ENCODE results near the gene NT5E. TPM values are rescaled to one million over a fixed set of nuclear protein-coding genes. Genes with fewer than 3 reads are reported as not detected.

NT5E gene
- total RNA-seq, 1 donor from 2014 or later = 0.29 TPM

GRCh38 chr6:85436411-85436810 lies 13.5 kb upstream of the NT5E start:
- TF ChIP-seq CTCF (IDR thresholded peaks at IDR 0.05; ENCODE audit: partially characterized antibody, unreplicated experiment) = no peak
- peaks cover 2% of the 10 kb centered on the region for H3K9me3 Mint-ChIP-seq (ENCODE audit: unreplicated experiment)
- no peaks in the 10 kb centered on the region for H3K4me1 Mint-ChIP-seq (ENCODE audit: low read depth, unreplicated experiment)
- no peak overlapping the region for H3K4me3 Mint-ChIP-seq (ENCODE audit: unreplicated experiment)
- DNase-seq = no peak
- H3K27me3 Mint-ChIP-seq (ENCODE audit: unreplicated experiment) = peaks cover 2% of the 10 kb centered on the region
- no peak overlapping the region for H3K27ac Mint-ChIP-seq (ENCODE audit: unreplicated experiment)
- peaks cover 5% of the 10 kb centered on the region for H3K36me3 Mint-ChIP-seq (ENCODE audit: unreplicated experiment)

DNA sequence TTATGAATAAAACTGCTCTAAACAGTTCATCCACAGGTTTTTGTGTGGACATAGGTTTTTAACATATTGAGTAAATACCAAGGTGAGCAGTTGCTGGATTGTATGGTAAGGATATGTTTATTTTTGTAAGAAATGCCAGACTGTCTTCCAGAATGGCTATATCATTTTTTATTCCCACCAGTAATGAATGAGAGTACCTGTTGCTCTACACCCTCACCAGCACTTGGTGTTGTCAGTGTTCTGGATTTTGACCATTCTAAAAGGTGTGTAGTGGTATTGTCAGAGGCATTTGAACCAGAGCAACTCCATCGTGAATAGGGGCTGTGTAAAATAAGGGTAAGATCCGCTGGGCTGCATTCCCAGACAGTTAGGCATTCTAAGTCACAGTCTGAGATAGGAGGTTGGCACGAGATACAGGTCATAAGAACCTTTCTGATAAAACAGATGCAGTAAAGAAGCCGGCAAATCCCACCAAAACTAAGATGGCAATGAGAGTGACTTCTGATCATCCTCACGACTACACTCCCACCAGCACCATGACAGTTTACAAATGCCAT lies 12.9 kb upstream of the NT5E start:
- TF ChIP-seq CTCF (IDR thresholded peaks at IDR 0.05; ENCODE audit: partially characterized antibody, unreplicated experiment) = no peak
- H3K27me3 Mint-ChIP-seq (ENCODE audit: unreplicated experiment) = peaks cover 2% of the 10 kb centered on the region
- H3K36me3 Mint-ChIP-seq (ENCODE audit: unreplicated experiment) = peaks cover 5% of the 10 kb centered on the region
- H3K27ac Mint-ChIP-seq (ENCODE audit: unreplicated experiment) = no peak overlapping the region
- H3K4me1 Mint-ChIP-seq (ENCODE audit: low read depth, unreplicated experiment) = no peaks in the 10 kb centered on the region
- no peak overlapping the region for H3K4me3 Mint-ChIP-seq (ENCODE audit: unreplicated experiment)
- no peak for DNase-seq
- H3K9me3 Mint-ChIP-seq (ENCODE audit: unreplicated experiment) = peaks cover 2% of the 10 kb centered on the region

- no peak overlapping the region for H3K4me3 Mint-ChIP-seq (ENCODE audit: unreplicated experiment)
- no peaks in the 10 kb centered on the region for H3K36me3 Mint-ChIP-seq (ENCODE audit: unreplicated experiment)
- H3K9me3 Mint-ChIP-seq (ENCODE audit: unreplicated experiment) = no peaks in the 10 kb centered on the region
- H3K4me1 Mint-ChIP-seq (ENCODE audit: low read depth, unreplicated experiment) = no peaks in the 10 kb centered on the region
- H3K27ac Mint-ChIP-seq (ENCODE audit: unreplicated experiment) = no peak overlapping the region
- no peak for DNase-seq
- peaks cover 5% of the 10 kb centered on the region for H3K27me3 Mint-ChIP-seq (ENCODE audit: unreplicated experiment)
- TF ChIP-seq CTCF (IDR thresholded peaks at IDR 0.05; ENCODE audit: partially characterized antibody, unreplicated experiment) = no peak
Observed at GRCh38 chr6:85443349-85444117, 6.3 kb upstream of the NT5E start.

GRCh38 chr6:85449388-85449817 lies 480 bp upstream of the NT5E start:
- no peaks in the 10 kb centered on the region for H3K36me3 Mint-ChIP-seq (ENCODE audit: unreplicated experiment)
- peak overlapping the region; percentile 96 for H3K4me3 Mint-ChIP-seq (ENCODE audit: unreplicated experiment)
- peaks cover 14% of the 10 kb centered on the region for H3K27me3 Mint-ChIP-seq (ENCODE audit: unreplicated experiment)
- H3K4me1 Mint-ChIP-seq (ENCODE audit: low read depth, unreplicated experiment) = peaks cover 6% of the 10 kb centered on the region
- no peak for DNase-seq
- no peak overlapping the region for H3K27ac Mint-ChIP-seq (ENCODE audit: unreplicated experiment)
- no peak for TF ChIP-seq CTCF (IDR thresholded peaks at IDR 0.05; ENCODE audit: partially characterized antibody, unreplicated experiment)
- H3K9me3 Mint-ChIP-seq (ENCODE audit: unreplicated experiment) = peaks cover 1% of the 10 kb centered on the region
